Vagina (tissue), 2 donors: ENCODE data around the gene MAD1L1. TPM values are rescaled to one million over a fixed set of nuclear protein-coding genes. Genes with fewer than 3 reads are reported as not detected.
A peak's percentile ranks its signal among the peaks of the same experiment; 100 is the strongest.

Source experiments
- DNase-seq, 2 donors: peaks; one replicate each; pipeline ENCODE4 v3.0.0-alpha.2; 2017; ENCODE audit errors: extremely low spot score in 2 of 2
- H3K27ac ChIP-seq: fragments of 200-600 bp; sonication (generic); one replicate; pipeline ENCODE4 v1.5.1; 2019
- H3K27me3 ChIP-seq: fragments of 200-600 bp; sonication (generic); one replicate; pipeline ENCODE4 v1.5.1; 2019
- H3K36me3 ChIP-seq, 2 donors: fragments of 200-600 bp; sonication (generic); one replicate each; pipeline ENCODE4 v1.5.1; 2017 to 2019
- H3K4me1 ChIP-seq: fragments of 200-600 bp; sonication (generic); one replicate; pipeline ENCODE4 v1.5.1; 2019
- H3K4me3 ChIP-seq, 2 donors: fragments of 200-600 bp; sonication (generic); 1 replicate in 1 of 2; 2 replicates in 1 of 2; pipeline ENCODE4 v1.5.1; 2016 to 2019
- H3K9me3 ChIP-seq: fragments of 200-600 bp; sonication (generic); one replicate; pipeline ENCODE4 v1.5.1; 2019
- POLR2A ChIP-seq, 2 donors: fragments of 450-650 bp; IDR thresholded peaks; one replicate each; pipeline ENCODE4 v1.6.1; 2017; ENCODE audit warnings: antibody characterized with exemption in 2 of 2, mild to moderate bottlenecking in 2 of 2, moderate library complexity in 2 of 2
- POLR2AphosphoS5 ChIP-seq, 2 donors: sonication (generic); formaldehyde crosslinking; IDR thresholded peaks; one replicate each; pipeline ENCODE4 v1.9.0; 2017; ENCODE audit warnings: antibody characterized with exemption in 2 of 2, mild to moderate bottlenecking in 2 of 2, low read depth in 1 of 2; ENCODE audit not compliant: insufficient read depth in 1 of 2
- intact Hi-C: fragments of 100-400 bp; cut with DNase I; formaldehyde crosslinking; loops from one replicate; pipeline ENCODE4 v1.15.1; 2023
- microRNA-seq: library from miRNA; unstranded; fragments of <30 nt; microRNA quantifications from one replicate; pipeline ENCODE4, GENCODE V29; 2017; ENCODE audit warnings: borderline number of aligned reads, borderline replicate concordance
- small RNA-seq: library from RNA; depleted of rRNA; stranded (forward); fragments of <200 nt; gene quantifications from one replicate; pipeline ENCODE3, GENCODE V24; 2016
- total RNA-seq: library from RNA; depleted of rRNA; stranded (reverse); fragments of >200 nt; gene quantifications from one replicate; pipeline ENCODE4 v1.2.3, GENCODE V29; 2016
- TF ChIP-seq, protein P1 (sequence below), 3 experiments: fragments of 450-650 bp in 2 of 3; fragments of 200-600 bp in 1 of 3; sonication (generic) in 1 of 3; IDR thresholded peaks; one replicate each; pipeline ENCODE4 v1.5.1; 2017 to 2019; ENCODE audit warnings: antibody characterized with exemption in 3 of 3, mild to moderate bottlenecking in 2 of 3, moderate library complexity in 2 of 3

The MAD1L1 gene
- total RNA-seq, 1 donor from 2014 or later, result 62.4 TPM

DNA sequence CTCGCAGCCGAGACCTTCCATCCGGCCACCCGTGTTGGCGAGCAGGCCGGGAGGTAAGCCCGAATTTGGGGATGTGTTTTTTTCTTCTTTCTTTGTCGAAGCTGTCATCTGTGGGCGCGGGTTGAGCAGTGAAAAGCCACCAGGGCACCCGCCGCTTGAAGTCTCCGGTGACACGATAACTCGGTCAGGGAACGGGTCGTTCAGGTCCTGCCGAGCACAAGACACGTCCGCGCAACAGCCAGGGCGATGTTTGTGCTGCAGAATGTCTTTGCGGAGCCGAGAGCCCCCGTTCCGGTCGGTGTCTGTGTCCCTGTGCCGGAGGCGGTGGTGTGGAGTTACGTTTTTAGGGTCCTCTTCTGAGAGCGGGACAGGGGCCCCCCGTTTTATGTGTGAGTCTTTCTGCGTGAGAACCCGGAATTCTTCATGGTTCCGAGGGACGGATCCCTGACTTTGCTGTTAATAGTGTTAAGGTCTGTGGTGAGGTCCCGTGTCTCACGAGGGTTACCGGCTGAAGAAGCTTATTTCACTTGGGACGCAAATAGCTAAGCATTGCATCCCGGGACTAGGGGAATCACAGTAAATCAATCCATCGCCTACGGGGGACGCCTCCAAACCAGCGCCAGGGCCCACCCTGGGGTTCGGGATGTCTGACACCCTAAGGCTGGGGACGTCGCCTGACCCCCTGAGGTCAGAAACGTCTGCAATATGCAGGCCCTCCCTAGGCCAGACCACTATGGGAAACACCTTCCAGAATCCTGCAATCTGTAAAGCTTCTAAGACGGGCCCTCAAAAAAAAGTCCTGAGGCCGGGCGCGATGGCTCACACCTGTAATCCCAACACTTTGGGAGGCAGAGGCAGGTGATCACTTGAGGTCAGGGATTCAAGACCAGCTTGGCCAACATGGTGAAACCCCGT, 463.2 kb downstream of the MAD1L1 start:
- Histone ChIP-seq H3K27ac (no peak overlapping the region), H3K4me3 (no peak overlapping the region), H3K4me1 (no peaks in the 10 kb centered on the region), H3K9me3 (no peaks in the 10 kb centered on the region), H3K36me3 (no peaks in the 10 kb centered on the region), H3K27me3 (no peaks in the 10 kb centered on the region)
- DNase-seq, result peak; percentile 16 to 61
- TF ChIP-seq POLR2A (IDR thresholded peaks at IDR 0.05) (no peak), POLR2AphosphoS5 (IDR thresholded peaks at IDR 0.05; ENCODE audit: insufficient read depth in 1 of 2, low read depth in 1 of 2) (no peak)
- intact Hi-C loops, result no loop called here

DNA sequence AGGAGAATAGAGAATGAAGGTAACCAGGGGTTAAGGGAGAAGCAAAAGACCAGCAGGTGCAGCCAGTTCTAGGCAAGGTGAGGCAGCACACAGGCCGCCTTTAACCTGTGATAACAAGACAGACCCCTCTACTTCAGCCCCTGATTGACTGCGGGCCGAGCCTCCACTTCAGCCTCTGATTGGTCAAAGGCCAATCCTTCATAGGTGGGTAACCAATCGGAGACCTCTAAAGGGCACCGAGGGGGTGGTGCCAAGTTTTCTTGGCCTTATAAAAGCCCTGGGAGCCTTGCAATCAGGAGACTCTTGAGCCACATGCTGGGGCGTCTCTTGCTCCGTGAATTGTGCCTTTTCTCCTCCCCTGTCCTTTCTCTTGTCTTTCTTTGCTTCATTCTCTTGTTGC, 463.9 kb downstream of the MAD1L1 start:
- intact Hi-C loops, result no loop called here

DNA sequence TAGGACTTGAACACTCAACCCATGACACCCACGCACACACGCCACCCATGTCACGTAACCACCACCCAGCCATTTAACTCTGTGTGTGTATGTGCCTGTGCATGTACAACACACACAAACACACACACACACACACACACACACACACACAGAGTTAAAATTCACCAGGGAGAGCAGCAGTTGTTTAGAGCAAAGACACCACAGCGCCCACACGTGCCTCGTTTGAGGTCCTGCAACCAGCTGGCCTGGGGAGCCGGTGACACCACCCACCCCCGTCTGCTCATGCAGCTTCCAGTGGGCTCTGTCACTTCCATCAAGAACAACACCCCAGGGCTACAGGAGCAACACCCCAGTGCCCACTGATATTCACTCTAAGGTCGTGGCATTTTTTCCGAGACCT, 465.2 kb downstream of the MAD1L1 start:
- TF ChIP-seq POLR2AphosphoS5 (IDR thresholded peaks at IDR 0.05; ENCODE audit: insufficient read depth in 1 of 2, low read depth in 1 of 2), result no peak
- no peak for TF ChIP-seq POLR2A (IDR thresholded peaks at IDR 0.05)
- DNase-seq, result peak in 1 of 2 donors; percentile 70
- Histone ChIP-seq H3K27me3 (no peaks in the 10 kb centered on the region), H3K9me3 (peaks cover 6% of the 10 kb centered on the region), H3K27ac (no peak overlapping the region), H3K4me3 (no peak overlapping the region), H3K36me3 (no peaks in the 10 kb centered on the region), H3K4me1 (no peaks in the 10 kb centered on the region)
- intact Hi-C loops, result no loop called here

More for the DNA sequence above, 463.9 kb downstream of the MAD1L1 start:
- no peaks in the 10 kb centered on the region for H3K36me3 ChIP-seq
- H3K27ac ChIP-seq, result no peak overlapping the region
- no peaks in the 10 kb centered on the region for H3K27me3 ChIP-seq
- DNase-seq, result peak in 1 of 2 donors; percentile 34
- no peaks in the 10 kb centered on the region for H3K9me3 ChIP-seq
- no peaks in the 10 kb centered on the region for H3K4me1 ChIP-seq
- no peak overlapping the region for H3K4me3 ChIP-seq
- no peak for TF ChIP-seq POLR2A (IDR thresholded peaks at IDR 0.05)
- TF ChIP-seq, protein P1, sequence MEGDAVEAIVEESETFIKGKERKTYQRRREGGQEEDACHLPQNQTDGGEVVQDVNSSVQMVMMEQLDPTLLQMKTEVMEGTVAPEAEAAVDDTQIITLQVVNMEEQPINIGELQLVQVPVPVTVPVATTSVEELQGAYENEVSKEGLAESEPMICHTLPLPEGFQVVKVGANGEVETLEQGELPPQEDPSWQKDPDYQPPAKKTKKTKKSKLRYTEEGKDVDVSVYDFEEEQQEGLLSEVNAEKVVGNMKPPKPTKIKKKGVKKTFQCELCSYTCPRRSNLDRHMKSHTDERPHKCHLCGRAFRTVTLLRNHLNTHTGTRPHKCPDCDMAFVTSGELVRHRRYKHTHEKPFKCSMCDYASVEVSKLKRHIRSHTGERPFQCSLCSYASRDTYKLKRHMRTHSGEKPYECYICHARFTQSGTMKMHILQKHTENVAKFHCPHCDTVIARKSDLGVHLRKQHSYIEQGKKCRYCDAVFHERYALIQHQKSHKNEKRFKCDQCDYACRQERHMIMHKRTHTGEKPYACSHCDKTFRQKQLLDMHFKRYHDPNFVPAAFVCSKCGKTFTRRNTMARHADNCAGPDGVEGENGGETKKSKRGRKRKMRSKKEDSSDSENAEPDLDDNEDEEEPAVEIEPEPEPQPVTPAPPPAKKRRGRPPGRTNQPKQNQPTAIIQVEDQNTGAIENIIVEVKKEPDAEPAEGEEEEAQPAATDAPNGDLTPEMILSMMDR (IDR thresholded peaks at IDR 0.05), result no peak
- TF ChIP-seq POLR2AphosphoS5 (IDR thresholded peaks at IDR 0.05; ENCODE audit: insufficient read depth in 1 of 2, low read depth in 1 of 2), result no peak

Small RNA genes lying within 50 kb of the gene (microRNA-seq; reads per million reads assigned to microRNA genes)
- not detected for gene MIR4655
- gene MIR6836, result not detected

Small RNA genes lying within 50 kb of the gene (small RNA-seq; reads per million reads assigned to genes)
- gene MIR4655, result not detected

Other genes with a start within 250 kb of the MAD1L1 start
- gene MRM2, start 9.3 kb upstream of the MAD1L1 start, total RNA-seq, result 8.3 TPM
- 19.4 TPM for gene NUDT1, start 9.3 kb upstream of the MAD1L1 start, total RNA-seq
- gene SNX8, start 81.5 kb upstream of the MAD1L1 start, total RNA-seq, result 8.3 TPM
- gene EIF3B, start 121.9 kb upstream of the MAD1L1 start, total RNA-seq, result 90.8 TPM
- gene CHST12, start 170.7 kb upstream of the MAD1L1 start, total RNA-seq, result 26.3 TPM
- not detected for gene GRIFIN, start 243.5 kb upstream of the MAD1L1 start, total RNA-seq